ENCODE measurements around the gene FAXDC2.
"Not testable (repeated sequence)": the region's sequence is repeated elsewhere in the genome, so short reads cannot be mapped to it uniquely, and the experiment has no call there.

The FAXDC2 gene

GRCh38 chr5:154860765-154861164 lies 10.4 kb upstream of the FAXDC2 start:
- no peak for DNase-seq

GRCh38 chr5:154860123-154860522 lies 9.7 kb upstream of the FAXDC2 start:
- no peak for DNase-seq

- DNase-seq = peak; percentile 3
These were observed 8.8 kb upstream of the FAXDC2 start for GRCh38 chr5:154858972-154859871.

GRCh38 chr5:154858297-154858971 lies 8.0 kb upstream of the FAXDC2 start, which contains the start of gene CNOT8:
CNOT8 (plus strand) TSS chr5:154858627; CDS start chr5:154863279, 4,652 bp downstream.
- peak; percentile 76 for DNase-seq

- DNase-seq = peak; percentile 48
These were observed 7.3 kb upstream of the FAXDC2 start for GRCh38 chr5:154857530-154858296.

GRCh38 chr5:154851351-154851750 lies 948 bp upstream of the FAXDC2 start:
- no peak for DNase-seq

- no peak for DNase-seq
These were observed 607 bp downstream of the FAXDC2 start for GRCh38 chr5:154849791-154850201.

GRCh38 chr5:154849264-154849785 lies 1.1 kb downstream of the FAXDC2 start:
- no peak for DNase-seq

- DNase-seq = no peak
These were observed 5.6 kb downstream of the FAXDC2 start for GRCh38 chr5:154844809-154845208.

GRCh38 chr5:154842689-154843530 lies 7.5 kb downstream of the FAXDC2 start:
- DNase-seq = no peak

- no peak for DNase-seq
These were observed 9.1 kb downstream of the FAXDC2 start for GRCh38 chr5:154841273-154841661.

GRCh38 chr5:154840435-154841272 lies 9.7 kb downstream of the FAXDC2 start:
- DNase-seq = no peak

- DNase-seq = no peak
These were observed 13.1 kb downstream of the FAXDC2 start for GRCh38 chr5:154837009-154837901.

- DNase-seq = no peak
These were observed 14.2 kb downstream of the FAXDC2 start for GRCh38 chr5:154836225-154836624.

- not testable (repeated sequence) for DNase-seq
These were observed 14.7 kb downstream of the FAXDC2 start for GRCh38 chr5:154835701-154836052.

GRCh38 chr5:154834053-154834452 lies 16.4 kb downstream of the FAXDC2 start:
- DNase-seq = no peak

- not testable (repeated sequence) for DNase-seq
These were observed 17.6 kb downstream of the FAXDC2 start for GRCh38 chr5:154832804-154833203.

GRCh38 chr5:154831451-154831850 lies 19.0 kb downstream of the FAXDC2 start:
- DNase-seq = no peak

GRCh38 chr5:154830596-154830995 lies 19.8 kb downstream of the FAXDC2 start:
- no peak for DNase-seq

- no peak for DNase-seq
These were observed 20.2 kb downstream of the FAXDC2 start for GRCh38 chr5:154830219-154830595.

All from KG1 (cell line).